Neural cell (in vitro differentiated cells): Measurements from ENCODE around the gene FAM83C.

Source experiments
- POLR2AphosphoS5 ChIP-seq: IDR thresholded peaks from 2 replicates; pipeline ENCODE4 v1.6.1; 2012
- TF ChIP-seq, protein P1 (sequence below): fragments of 450-650 bp; IDR thresholded peaks from 2 replicates; pipeline ENCODE4 v1.5.1; 2014; ENCODE audit warnings: antibody characterized with exemption, mild to moderate bottlenecking, moderate library complexity; ENCODE audit not compliant: poor library complexity, severe bottlenecking
- TF ChIP-seq, protein P2 (sequence below): IDR thresholded peaks from 2 replicates; pipeline ENCODE4 v1.6.1; 2012; ENCODE audit warnings: borderline replicate concordance

DNA sequence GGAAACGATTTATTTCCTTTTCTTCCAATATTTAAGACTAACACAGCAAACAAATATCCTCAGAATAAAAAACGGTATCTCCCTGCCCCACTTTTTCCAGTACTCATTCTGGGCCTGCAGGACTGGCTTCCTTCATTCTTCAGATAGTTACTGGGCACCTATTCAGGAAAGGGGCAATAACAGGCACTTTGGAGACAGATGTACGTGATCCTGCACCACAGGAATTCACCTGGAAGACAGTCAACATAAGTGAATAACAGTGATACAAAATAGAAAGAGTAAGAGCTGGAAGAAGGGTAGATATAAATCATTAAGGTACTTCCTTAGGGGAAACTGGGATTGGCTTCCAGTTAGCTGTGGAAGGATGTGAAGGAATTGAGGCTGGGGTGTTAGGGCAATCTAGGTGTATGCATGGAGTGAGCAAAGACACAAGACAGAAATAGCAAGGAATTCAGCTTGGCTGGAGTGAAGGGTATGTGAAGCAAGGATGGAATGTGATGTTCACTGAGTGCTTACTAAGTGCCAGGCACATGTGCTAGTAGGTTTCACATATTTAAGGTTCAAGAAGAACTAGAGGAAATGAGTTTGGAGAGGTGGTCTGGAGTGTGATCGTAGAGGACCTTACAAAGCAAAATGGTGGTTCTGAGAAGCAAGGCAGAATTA, 49.3 kb upstream of the FAM83C start:
- TF ChIP-seq, protein P1, sequence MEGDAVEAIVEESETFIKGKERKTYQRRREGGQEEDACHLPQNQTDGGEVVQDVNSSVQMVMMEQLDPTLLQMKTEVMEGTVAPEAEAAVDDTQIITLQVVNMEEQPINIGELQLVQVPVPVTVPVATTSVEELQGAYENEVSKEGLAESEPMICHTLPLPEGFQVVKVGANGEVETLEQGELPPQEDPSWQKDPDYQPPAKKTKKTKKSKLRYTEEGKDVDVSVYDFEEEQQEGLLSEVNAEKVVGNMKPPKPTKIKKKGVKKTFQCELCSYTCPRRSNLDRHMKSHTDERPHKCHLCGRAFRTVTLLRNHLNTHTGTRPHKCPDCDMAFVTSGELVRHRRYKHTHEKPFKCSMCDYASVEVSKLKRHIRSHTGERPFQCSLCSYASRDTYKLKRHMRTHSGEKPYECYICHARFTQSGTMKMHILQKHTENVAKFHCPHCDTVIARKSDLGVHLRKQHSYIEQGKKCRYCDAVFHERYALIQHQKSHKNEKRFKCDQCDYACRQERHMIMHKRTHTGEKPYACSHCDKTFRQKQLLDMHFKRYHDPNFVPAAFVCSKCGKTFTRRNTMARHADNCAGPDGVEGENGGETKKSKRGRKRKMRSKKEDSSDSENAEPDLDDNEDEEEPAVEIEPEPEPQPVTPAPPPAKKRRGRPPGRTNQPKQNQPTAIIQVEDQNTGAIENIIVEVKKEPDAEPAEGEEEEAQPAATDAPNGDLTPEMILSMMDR, result no peak
- TF ChIP-seq, protein P2, sequence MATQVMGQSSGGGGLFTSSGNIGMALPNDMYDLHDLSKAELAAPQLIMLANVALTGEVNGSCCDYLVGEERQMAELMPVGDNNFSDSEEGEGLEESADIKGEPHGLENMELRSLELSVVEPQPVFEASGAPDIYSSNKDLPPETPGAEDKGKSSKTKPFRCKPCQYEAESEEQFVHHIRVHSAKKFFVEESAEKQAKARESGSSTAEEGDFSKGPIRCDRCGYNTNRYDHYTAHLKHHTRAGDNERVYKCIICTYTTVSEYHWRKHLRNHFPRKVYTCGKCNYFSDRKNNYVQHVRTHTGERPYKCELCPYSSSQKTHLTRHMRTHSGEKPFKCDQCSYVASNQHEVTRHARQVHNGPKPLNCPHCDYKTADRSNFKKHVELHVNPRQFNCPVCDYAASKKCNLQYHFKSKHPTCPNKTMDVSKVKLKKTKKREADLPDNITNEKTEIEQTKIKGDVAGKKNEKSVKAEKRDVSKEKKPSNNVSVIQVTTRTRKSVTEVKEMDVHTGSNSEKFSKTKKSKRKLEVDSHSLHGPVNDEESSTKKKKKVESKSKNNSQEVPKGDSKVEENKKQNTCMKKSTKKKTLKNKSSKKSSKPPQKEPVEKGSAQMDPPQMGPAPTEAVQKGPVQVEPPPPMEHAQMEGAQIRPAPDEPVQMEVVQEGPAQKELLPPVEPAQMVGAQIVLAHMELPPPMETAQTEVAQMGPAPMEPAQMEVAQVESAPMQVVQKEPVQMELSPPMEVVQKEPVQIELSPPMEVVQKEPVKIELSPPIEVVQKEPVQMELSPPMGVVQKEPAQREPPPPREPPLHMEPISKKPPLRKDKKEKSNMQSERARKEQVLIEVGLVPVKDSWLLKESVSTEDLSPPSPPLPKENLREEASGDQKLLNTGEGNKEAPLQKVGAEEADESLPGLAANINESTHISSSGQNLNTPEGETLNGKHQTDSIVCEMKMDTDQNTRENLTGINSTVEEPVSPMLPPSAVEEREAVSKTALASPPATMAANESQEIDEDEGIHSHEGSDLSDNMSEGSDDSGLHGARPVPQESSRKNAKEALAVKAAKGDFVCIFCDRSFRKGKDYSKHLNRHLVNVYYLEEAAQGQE, result no peak
- no peak for TF ChIP-seq POLR2AphosphoS5
